ENCODE measurements around the gene GLUD1. TPM values are rescaled to one million over a fixed set of nuclear protein-coding genes. Genes with fewer than 3 reads are reported as not detected.
"Not testable (repeated sequence)": the region's sequence is repeated elsewhere in the genome, so short reads cannot be mapped to it uniquely, and the experiment has no call there.

GLUD1 gene
- total RNA-seq = 120 TPM

GRCh38 chr10:87094373-87095235 is at the start of gene GLUD1, which contains the start of gene SHLD2:
Gene GLUD1, minus strand, starts transcription at chr10:87094843. Its CDS starts 74 bp downstream, at chr10:87094769.
Gene SHLD2, plus strand, starts transcription at chr10:87095206. Its CDS starts 56,149 bp downstream, at chr10:87151355.
- peak; percentile 77 to 95 (median 92) for DNase-seq (ENCODE audit: low read depth in 2 of 3, low spot score in 2 of 3)

DNA sequence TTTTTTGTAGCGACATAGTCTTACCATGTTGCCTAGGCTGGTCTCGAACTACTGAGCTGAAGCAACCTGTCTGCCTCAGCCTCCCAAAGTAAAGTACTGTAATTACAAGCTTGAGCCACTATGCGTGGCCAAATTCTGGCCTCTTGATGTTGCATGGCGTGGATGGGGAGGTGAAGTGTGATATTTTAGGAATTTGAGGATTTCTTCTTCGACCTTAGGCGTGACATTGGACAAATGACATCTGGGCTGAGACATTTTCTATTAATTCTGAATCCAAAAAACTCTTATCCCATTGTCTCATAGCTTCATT is 48.4 kb upstream of the GLUD1 start:
- DNase-seq (ENCODE audit: low read depth in 2 of 3, low spot score in 2 of 3) = not testable (repeated sequence)

DNA sequence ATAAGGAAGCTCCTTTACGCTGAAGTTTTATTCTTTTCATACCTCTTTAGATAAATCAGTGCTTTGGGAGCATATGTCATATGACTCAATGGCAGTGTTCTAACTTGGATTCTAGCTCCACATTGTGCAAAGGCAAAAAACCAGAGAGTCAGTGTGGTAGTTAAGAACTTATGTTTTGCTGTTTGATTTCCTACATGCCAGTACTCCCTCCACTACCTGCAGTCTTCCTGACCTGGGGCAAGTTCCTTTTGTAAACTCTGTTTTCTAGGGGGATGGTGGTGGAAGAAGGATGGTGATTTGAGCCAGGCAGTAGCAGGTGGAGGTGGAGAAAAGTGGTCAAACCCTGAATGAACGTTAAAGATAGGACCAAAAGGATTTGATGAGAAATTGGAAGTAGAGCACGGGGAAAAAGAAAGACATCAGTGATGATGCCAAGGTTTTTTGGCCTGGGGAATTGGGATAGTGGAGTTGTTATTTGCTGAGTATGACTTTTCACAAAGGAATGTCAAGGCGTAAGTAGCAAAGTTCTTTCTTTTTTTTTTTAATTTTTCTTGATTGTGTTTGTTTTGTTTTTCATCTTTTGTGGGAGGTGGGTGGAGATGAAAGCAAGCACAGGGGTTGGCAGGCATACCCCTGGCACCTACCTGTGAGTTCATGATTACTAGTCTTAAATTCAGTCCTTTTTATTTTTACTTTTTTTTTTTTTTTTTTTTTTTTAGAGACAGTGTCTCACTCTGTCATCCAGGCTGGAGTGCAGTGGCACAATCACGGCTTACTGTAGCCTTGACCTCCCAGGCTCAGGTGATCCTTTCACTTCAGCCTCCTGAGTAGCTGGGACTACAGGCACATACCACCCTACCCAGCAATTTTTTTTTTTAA is 47.8 kb upstream of the GLUD1 start:
- not testable (repeated sequence) for DNase-seq (ENCODE audit: low read depth in 2 of 3, low spot score in 2 of 3)

- DNase-seq (ENCODE audit: low read depth in 2 of 3, low spot score in 2 of 3) = not testable (repeated sequence)
Measured at GRCh38 chr10:87137478-87137877, 42.8 kb upstream of the GLUD1 start.

GRCh38 chr10:87134440-87134839 is 39.8 kb upstream of the GLUD1 start:
- DNase-seq (ENCODE audit: low read depth in 2 of 3, low spot score in 2 of 3) = not testable (repeated sequence)

DNA sequence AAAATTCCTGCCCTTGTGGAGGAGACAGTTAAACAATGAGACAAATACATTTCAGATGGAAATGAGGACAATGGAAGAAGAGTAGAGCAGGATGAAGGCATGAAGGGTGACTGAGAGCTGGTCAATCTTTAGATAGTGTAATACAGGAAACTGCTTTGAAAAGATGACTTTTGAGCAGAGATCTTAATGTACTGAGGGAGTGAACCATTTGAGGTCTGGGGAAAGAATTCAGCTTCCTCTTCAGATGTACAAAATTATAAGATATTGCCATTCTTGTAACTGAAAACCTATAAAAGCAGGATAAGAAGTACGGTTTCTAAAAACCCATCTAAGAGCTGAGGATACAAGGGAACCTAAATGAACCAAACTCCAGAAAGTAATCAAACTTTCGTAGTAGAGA is 39.3 kb upstream of the GLUD1 start:
- peak in 1 of 3 donors; percentile 3 for DNase-seq (ENCODE audit: low read depth in 2 of 3, low spot score in 2 of 3)

GRCh38 chr10:87132176-87132575 is 37.5 kb upstream of the GLUD1 start:
- DNase-seq (ENCODE audit: low read depth in 2 of 3, low spot score in 2 of 3) = peak in 2 of 3 donors; percentile 67 to 77

GRCh38 chr10:87127607-87128156 is 33.0 kb upstream of the GLUD1 start:
- not testable (repeated sequence) for DNase-seq (ENCODE audit: low read depth in 2 of 3, low spot score in 2 of 3)

DNA sequence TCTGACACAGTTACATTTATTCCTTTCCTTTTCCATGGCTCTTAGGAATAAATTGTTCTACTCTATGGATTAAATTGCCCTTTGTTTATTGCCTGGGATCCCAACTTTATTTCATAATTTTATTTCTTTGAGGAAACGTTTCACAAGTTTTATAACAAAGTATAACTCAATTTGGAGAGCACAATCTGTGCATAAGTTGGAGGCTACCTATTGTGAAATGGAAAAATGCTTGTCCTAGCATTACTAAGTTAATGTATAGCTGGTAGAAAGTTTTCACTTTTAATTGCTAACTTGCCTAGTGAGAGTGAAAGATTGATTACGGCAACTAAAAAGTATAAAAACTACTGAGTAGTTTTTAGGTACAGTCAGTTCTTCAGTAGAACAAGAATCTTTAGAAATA is 32.4 kb upstream of the GLUD1 start:
- DNase-seq (ENCODE audit: low read depth in 2 of 3, low spot score in 2 of 3) = not testable (repeated sequence)

DNA sequence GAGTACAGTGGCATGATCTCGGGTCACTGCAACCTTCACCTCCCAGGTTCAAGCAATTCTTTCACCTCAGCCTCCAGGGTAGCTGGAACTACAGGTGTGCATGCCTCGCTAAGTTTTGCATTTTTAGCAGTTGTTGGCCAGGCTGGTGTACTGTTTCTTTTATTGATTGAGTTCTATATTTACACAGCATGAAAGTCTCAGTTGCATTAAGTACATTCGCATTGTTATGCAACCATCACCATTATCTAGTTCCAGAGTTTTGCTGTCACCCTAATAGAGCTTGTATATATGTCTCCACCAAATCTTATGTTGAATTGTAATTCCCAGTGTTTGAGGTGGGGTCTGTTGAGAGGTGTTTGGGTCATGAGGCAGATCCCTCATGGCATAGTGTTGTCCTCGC is 28.7 kb upstream of the GLUD1 start:
- not testable (repeated sequence) for DNase-seq (ENCODE audit: low read depth in 2 of 3, low spot score in 2 of 3)

DNA sequence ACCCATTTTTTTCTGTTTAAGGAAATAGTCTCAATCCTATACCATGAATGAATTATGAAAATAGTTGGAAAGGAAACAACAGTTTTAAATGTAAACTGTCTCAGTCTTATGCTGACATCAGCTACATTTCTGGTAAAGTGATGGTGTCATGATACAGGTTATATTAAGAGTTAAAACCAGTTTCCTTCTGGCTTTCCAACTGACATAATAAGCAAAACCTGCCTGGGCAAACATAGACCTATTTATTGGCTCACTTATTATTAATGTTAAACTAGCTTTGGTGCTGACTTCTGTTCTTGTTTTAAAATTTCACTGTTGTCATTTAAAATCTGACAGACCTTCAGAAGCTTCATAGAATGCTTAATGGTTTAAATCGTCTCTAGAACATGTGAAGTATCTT is 24.4 kb upstream of the GLUD1 start:
- DNase-seq (ENCODE audit: low read depth in 2 of 3, low spot score in 2 of 3) = not testable (repeated sequence)

DNA sequence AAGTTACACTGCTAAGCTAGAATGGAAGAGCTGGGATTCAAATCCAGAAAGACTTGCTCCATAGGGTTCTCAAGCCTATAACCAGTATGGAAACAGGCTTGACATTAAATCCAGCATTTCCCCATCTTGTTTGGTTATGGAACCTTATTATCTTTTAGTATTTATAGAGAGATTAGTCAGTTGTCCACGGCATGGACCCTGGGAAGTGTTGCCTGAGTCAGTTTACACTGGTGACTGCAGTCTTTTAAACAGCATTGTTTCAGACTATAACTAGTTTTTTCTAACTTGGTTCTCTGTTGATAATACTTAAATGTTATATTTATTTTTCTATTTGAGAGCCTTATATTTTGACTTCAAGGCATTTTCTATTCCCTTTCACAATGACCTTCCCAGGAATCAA is 23.5 kb upstream of the GLUD1 start:
- not testable (repeated sequence) for DNase-seq (ENCODE audit: low read depth in 2 of 3, low spot score in 2 of 3)

- no peak for DNase-seq (ENCODE audit: low read depth in 2 of 3, low spot score in 2 of 3)
Measured at GRCh38 chr10:87105446-87106124, 10.9 kb upstream of the GLUD1 start.

DNA sequence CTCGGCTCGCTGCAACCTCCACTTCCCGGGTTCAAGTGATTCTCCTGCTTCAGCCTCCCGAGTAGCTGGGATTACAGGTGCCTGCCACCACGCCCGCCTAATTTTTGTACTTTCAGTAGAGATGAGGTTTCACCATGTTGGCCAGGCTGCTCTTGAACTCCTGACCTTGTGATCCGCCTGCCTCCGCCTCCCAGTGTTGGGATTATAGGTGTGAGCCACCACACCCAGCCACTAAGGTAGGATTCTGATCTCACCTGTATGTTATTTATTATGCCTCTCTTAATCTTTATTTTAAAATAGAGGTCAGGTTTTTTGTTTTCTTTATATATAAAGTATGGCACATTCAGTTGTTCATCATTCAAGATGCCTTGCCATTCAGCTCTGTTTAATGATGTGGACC is 10.1 kb upstream of the GLUD1 start:
- DNase-seq (ENCODE audit: low read depth in 2 of 3, low spot score in 2 of 3) = not testable (repeated sequence)

DNA sequence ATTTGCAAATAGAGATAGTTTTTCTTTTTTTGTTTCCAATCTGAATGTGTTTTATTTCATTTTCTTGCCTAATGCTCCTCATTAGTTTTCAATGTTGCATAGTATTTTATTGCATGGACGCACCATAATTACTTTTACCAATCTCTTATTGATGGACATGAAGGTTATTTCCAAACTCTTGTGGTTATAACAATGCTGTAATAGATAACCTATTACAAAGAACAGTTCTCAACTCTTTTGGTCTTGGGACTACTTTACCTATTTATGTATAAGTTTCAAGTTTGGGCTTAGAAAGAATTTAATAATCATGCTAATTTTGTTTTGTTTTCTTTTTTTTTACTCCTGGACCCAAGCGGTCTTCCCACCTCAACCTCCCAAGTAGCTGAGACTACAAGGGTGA is 7.4 kb upstream of the GLUD1 start:
- DNase-seq (ENCODE audit: low read depth in 2 of 3, low spot score in 2 of 3) = no peak

GRCh38 chr10:87095236-87095945 is 748 bp upstream of the GLUD1 start:
- DNase-seq (ENCODE audit: low read depth in 2 of 3, low spot score in 2 of 3) = peak; percentile 50 to 88 (median 87)

DNA sequence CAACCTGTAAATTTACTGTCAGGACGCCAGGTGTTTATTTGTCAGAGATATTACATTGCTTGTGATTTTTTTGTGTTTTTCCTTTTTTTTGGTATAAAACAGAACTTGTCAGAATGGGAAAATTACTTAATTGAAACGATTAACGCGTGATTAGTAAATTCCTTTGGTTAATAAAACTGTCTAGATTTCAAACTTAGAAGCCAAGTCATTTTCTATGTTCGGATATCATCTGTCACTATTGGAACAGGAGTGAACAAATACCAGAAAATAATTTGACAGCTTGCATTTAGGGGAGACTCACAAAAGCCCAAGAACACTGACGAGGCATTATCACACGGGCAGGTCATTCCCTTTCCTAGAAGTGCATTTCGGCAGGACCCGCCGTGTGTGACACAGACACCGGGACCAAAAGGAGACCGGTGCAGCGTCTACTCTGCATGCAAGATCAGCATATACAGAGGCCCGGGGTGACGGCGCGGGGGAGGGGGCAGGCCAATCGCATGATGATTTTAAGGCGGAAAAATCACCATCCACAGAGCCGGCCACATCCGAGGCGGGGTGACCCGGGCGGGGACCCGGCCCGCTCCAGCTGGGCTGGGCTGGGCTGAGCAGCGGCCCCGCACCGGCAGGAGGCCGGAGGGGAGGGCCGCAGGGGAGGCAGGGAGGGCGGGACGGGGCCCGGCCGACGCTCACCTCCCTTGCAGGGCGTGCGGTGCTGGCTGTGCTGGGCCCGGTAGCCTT is 841 bp downstream of the GLUD1 start:
- DNase-seq (ENCODE audit: low read depth in 2 of 3, low spot score in 2 of 3) = peak in 2 of 3 donors; percentile 42 to 51

GRCh38 chr10:87092861-87093631 is 1.6 kb downstream of the GLUD1 start:
- DNase-seq (ENCODE audit: low read depth in 2 of 3, low spot score in 2 of 3) = peak in 2 of 3 donors; percentile 16 to 18

Data from hematopoietic multipotent progenitor cell (in vitro differentiated cells).